Measurements from ENCODE around the gene CA6.
"Not testable (repeated sequence)": the region's sequence is repeated elsewhere in the genome, so short reads cannot be mapped to it uniquely, and the experiment has no call there.

Gene CA6

DNA sequence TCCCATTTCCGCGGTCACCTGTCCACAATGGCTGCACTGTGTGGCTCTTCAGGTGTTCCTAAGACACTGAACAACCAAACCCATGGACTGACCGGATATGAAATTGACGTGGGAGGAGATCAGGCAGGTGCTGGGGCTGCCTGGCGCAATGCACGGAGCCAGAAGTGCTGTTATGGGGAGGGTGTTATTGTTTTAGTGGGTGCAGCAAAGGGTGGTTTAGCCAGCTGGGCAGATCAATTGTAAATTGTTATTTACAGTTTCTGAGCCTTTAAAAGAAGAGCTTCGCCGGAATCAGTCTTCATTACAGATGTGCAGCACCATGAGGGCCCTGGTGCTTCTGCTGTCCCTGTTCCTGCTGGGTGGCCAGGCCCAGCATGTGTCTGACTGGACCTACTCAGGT is at the start of gene CA6:
Gene CA6, plus strand, starts transcription at position 301 of the 400 bp plus-strand sequence. Its CDS starts 19 bp downstream, at position 320.
- no peak for DNase-seq (ENCODE audit: low read depth in 2 of 2)

DNA sequence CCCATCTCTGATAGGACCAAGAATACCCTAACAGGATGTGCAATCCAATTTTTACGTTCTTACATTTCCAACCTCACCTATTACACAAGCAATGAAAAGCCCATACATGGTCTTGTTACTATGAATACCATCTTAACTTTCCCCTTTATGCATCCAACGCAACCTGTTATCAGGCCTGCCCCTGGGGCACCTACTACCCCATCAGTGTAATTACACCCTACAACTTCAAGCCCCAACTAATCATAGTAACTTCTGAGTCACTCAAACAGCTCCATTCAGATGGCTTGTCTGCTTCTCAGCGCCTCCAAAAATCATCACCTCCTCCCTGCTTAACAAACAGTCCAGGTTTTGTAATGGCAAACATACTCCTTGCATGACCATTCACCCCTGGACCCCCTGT is 48.9 kb upstream of the CA6 start:
- DNase-seq (ENCODE audit: low read depth in 2 of 2), result not testable (repeated sequence)

DNA sequence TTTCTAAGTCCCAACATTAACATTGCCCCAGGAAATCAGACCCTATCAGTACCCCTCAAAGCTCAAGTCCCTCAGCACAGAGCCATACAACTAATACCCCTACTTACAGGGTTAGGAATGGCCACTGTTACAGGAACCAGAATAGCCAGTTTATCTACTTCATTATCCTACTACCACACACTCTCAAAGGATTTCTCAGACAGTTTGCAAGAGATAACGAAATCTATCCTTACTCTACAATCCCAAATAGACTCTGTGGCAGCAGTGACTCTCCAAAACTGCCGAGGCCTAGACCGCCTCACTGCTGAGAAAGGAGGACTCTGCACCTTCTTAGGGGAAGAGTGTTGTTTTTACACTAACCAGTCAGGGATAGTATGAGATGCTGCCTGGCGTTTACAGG is 48.2 kb upstream of the CA6 start:
- not testable (repeated sequence) for DNase-seq (ENCODE audit: low read depth in 2 of 2)

DNA sequence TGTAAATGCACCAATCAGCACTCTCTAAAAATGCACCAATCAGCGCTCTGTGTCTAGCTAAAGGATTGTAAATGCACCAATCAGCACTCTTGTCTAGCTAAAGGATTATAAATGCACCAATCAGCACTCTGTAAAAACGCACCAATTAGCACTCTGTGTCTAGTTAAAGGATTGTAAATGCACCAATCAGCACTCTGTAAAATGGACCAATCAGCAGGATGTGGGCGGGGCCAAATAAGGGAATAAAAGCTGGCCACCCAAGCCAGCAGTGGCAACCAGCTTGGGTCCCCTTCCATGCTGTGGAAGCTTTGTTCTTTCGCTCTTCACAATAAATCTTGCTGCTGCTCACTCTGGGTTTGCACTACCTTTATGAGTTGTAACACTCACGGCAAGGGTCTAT is 47.2 kb upstream of the CA6 start:
- DNase-seq (ENCODE audit: low read depth in 2 of 2), result not testable (repeated sequence)

GRCh38 chr1:8899046-8899445 is 46.6 kb upstream of the CA6 start:
- DNase-seq (ENCODE audit: low read depth in 2 of 2), result no peak

- not testable (repeated sequence) for DNase-seq (ENCODE audit: low read depth in 2 of 2)
These were observed 45.0 kb upstream of the CA6 start for GRCh38 chr1:8900684-8901083.

- DNase-seq (ENCODE audit: low read depth in 2 of 2), result no peak
These were observed 42.9 kb upstream of the CA6 start for GRCh38 chr1:8902765-8903164.

- DNase-seq (ENCODE audit: low read depth in 2 of 2), result no peak
These were observed 42.3 kb upstream of the CA6 start for GRCh38 chr1:8903410-8903809.

GRCh38 chr1:8903908-8904650 is 41.6 kb upstream of the CA6 start:
- no peak for DNase-seq (ENCODE audit: low read depth in 2 of 2)

DNA sequence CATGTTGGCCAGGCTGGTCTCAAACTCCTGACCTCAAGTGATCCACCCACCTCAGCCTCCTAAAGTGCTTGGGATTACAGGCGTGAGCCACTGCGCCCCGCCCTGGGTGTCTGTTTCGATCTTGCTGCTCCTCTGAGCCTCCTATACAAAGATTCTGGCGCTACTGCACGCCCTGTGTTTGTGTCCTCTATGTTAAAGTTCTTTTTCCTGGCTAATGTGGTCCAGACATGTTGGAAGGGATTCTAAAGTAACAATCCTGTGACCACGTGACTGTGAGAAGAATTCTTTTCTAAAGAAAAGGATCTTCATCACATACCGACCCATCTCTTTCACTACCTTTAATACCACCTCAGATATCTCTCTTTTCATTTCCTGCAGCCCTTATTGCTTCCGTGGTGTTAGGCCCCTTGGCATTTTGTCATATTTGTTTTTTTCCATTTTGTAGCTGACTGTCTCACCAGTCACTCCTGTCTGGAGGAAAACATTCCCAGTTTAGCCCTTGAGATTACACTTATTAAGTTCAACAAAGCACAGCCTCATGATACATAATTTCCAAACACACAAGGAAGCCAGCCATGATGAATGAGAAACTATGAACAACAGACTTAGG is 40.0 kb upstream of the CA6 start:
- DNase-seq (ENCODE audit: low read depth in 2 of 2), result no peak

GRCh38 chr1:8908388-8909151 is 37.1 kb upstream of the CA6 start:
- DNase-seq (ENCODE audit: low read depth in 2 of 2), result no peak

DNA sequence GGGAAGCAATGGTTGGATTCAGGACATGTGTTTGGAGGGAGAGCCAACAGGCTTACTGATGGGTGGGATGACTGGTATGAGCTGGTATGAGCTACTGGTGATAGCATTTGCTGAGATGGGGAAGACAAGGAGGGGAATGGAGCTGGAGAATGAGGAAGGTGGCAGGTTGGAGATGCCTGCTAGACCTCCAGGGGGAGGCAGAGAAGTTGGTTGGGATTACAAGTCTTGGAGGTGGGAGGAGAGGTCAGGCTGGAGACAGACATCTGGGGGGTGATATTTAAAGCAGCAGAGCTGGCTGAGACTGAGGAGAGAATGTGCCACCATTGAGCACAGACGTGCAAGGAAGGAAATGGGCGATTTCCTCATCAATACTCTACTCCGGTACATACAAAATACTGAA is 35.3 kb upstream of the CA6 start:
- DNase-seq (ENCODE audit: low read depth in 2 of 2), result no peak

- DNase-seq (ENCODE audit: low read depth in 2 of 2), result no peak
These were observed 34.8 kb upstream of the CA6 start for GRCh38 chr1:8910914-8911313.

GRCh38 chr1:8911416-8912309 is 34.0 kb upstream of the CA6 start:
- DNase-seq (ENCODE audit: low read depth in 2 of 2), result no peak

DNA sequence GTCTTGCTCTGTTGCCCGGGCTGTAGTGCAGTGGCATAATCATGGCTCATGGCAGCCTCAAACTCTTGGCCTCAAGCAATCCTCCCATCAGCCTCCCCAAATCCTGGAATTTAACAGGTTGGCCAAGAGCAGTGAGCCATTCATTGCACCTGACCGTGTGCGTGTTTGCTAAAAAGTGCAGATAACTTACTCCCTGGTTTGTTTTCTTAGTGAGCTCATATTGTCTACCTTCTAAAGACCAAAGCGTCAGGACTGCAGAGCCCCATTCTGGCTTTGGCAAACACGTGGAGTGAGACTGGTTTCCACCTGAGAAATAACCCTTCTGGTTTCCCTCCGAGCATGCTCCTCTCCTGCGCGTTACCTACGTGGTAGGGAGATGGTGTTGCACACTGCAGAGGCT is 32.2 kb upstream of the CA6 start:
- DNase-seq (ENCODE audit: low read depth in 2 of 2), result no peak

- no peak for DNase-seq (ENCODE audit: low read depth in 2 of 2)
These were observed 31.2 kb upstream of the CA6 start for GRCh38 chr1:8914466-8914865.

DNA sequence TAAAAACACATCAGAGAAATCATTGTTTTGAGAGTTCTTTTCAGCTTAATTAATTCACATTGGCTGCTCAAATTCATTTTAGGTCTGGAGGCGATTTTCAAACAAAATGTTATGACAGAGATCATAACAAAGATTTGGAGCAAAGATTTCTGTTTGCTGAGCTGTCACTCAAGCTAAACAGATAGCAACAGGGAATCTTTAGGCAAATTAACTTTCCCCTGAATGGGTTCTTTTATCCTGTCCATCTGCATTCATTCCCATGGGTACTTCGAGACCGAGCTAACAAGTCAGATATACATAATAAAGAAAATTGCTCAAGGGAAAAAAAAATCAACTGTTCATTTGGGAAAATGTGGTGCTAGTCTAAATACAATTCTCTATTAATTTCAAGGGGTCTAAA is 30.2 kb upstream of the CA6 start:
- no peak for DNase-seq (ENCODE audit: low read depth in 2 of 2)

GRCh38 chr1:8917536-8917935 is 28.1 kb upstream of the CA6 start:
- not testable (repeated sequence) for DNase-seq (ENCODE audit: low read depth in 2 of 2)

GRCh38 chr1:8922962-8923361 is 22.7 kb upstream of the CA6 start:
- no peak for DNase-seq (ENCODE audit: low read depth in 2 of 2)

DNA sequence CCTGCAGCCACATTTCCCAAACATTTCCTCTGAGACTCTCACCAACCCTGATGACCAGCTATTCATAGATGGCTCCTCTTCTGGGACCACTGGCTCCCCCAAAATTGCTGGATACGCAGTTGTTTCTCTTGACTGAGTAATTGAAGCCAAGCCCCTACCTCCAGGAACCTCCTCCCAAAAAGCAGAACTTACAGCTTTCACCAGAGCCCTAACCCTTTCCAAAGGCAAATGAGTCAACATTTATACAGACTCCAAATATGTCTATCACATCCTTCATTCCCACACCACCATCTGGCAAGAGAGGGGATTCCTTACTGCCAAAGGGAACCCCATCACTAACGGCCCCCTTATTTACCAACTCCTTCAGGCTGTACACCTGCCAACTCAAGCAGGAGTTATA is 20.3 kb upstream of the CA6 start:
- DNase-seq (ENCODE audit: low read depth in 2 of 2), result no peak

DNA sequence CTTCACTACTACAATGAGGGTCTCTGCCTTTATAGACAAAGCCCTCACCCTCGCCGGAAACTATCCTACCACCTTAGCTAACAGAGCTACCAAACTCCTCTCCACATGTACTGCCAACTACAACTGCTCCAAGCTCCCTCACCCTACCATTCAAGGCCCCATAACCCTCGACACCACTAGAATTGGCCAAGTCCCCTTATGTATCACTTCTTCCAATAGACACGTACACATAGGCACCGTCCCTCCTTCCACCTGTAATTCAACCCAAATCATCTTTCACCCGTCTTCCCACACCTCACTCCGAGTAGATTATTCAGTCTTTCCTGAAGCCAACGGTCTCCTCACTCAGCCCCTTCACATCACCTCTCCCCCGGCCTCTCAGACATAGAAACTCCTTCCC is 19.7 kb upstream of the CA6 start:
- DNase-seq (ENCODE audit: low read depth in 2 of 2), result no peak

All from activated CD8-positive, alpha-beta memory T cell treated with anti-CD3 and anti-CD28 coated beads for 4 hours (primary cell).